Skeletal muscle satellite cell (primary cell): ENCODE measurements around the gene CRADD.

Source experiments
- H3K27me3 ChIP-seq: 2 replicates; pipeline ENCODE4 v1.7.0; 2013; ENCODE audit warnings: low read length; ENCODE audit not compliant: control insufficient read depth, insufficient read depth
- H3K36me3 ChIP-seq: 2 replicates; pipeline ENCODE4 v1.7.0; 2013; ENCODE audit warnings: mild to moderate bottlenecking, control low read depth, low read length; ENCODE audit not compliant: insufficient read depth
- H3K4me1 ChIP-seq: 2 replicates; pipeline ENCODE4 v1.7.0; 2013; ENCODE audit warnings: low read length; ENCODE audit not compliant: control insufficient read depth, insufficient read depth
- H3K4me2 ChIP-seq: 2 replicates; pipeline ENCODE4 v1.7.0; 2013; ENCODE audit warnings: mild to moderate bottlenecking, low read length
- H3K4me3 ChIP-seq: 2 replicates; pipeline ENCODE4 v1.7.0; 2013; ENCODE audit warnings: low read length
- H3K9ac ChIP-seq: 2 replicates; pipeline ENCODE4 v1.7.0; 2013; ENCODE audit warnings: mild to moderate bottlenecking, low read depth, low read length, moderate library complexity
- H3K9me3 ChIP-seq: replicated peaks from 2 replicates; pipeline ENCODE4 v1.7.0; 2013; ENCODE audit warnings: mild to moderate bottlenecking, control low read depth, low read length

The CRADD gene

DNA sequence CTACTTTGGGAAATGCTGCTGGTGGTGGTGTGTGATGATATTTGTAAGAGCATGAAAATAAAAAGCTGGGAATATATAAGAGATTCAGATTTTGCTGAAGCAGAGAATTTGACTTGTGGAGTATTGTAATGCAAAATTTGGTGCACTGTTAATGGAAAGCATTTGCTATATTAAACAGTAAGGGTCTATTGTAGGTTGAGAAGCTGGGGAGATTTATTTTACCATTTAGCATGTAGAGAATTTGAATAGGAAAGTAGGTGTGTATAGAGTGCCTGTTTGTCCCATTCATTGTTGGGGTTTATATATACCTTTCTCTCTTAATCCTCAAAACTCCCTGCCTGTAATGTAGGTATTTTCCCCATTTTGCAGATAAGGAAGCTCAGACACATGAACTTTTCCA, 48.4 kb downstream of the CRADD start:
- Histone ChIP-seq H3K4me3 (no peak overlapping the region), H3K9ac (no peak overlapping the region), H3K36me3 (no peaks in the 10 kb centered on the region), H3K27me3 (no peaks in the 10 kb centered on the region), H3K4me1 (peaks cover 11% of the 10 kb centered on the region), H3K9me3 (no peaks in the 10 kb centered on the region), H3K4me2 (no peak overlapping the region)

DNA sequence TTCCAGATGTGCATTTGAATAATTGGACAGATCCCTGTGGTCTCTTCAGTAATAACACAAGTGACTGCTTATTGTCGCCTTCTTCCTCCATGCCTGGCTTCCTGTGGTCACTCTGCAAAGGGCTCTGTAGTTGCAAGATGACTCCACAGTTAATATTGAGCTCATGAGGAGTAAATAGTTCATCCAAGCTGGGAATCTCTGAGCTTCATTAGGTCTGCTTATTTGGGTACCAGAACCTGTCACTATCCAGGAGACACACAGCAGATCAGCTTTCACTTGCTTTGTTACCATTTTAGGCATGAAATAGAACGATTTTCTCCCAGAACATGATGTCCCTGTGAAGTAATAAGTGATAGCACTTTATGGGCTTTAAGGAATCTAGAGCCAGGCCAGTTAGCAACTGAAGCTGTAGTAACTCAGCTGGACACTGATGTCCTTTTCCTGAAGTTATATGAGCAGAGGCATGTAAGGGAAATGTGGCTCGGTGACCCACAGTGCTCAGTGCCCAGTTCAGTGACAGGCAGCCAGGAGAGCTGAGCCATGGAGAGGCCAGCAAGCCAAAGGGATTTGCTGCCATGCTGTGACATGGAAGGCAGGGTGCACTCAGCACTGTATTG, 50.1 kb downstream of the CRADD start:
- H3K4me1 ChIP-seq: peaks cover 11% of the 10 kb centered on the region
- H3K4me2 ChIP-seq: no peak overlapping the region
- H3K27me3 ChIP-seq: no peaks in the 10 kb centered on the region
- H3K36me3 ChIP-seq: no peaks in the 10 kb centered on the region
- H3K9me3 ChIP-seq: no peaks in the 10 kb centered on the region
- H3K4me3 ChIP-seq: no peak overlapping the region
- H3K9ac ChIP-seq: no peak overlapping the region

DNA sequence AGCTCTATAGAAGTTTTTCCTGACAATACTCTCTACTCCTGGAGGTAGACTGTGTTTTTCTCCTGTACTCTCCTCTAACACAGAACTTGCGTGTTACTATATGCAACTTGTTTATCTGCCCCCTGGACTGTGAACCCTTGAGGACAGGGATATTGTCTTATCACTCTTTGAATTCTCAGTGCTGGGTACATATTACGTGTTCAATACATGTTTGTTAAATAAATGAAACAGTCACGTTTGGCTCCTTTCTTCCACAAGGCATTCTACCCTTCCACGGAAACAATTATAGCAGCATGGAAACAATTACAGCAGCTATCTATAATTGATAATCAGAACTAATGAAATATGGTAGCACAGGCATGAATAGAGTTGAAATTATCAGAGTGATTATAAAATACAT, 50.7 kb downstream of the CRADD start:
- Histone ChIP-seq H3K27me3 (no peaks in the 10 kb centered on the region), H3K4me3 (no peak overlapping the region), H3K9me3 (no peaks in the 10 kb centered on the region), H3K36me3 (no peaks in the 10 kb centered on the region), H3K9ac (no peak overlapping the region), H3K4me1 (peaks cover 9% of the 10 kb centered on the region), H3K4me2 (no peak overlapping the region)

DNA sequence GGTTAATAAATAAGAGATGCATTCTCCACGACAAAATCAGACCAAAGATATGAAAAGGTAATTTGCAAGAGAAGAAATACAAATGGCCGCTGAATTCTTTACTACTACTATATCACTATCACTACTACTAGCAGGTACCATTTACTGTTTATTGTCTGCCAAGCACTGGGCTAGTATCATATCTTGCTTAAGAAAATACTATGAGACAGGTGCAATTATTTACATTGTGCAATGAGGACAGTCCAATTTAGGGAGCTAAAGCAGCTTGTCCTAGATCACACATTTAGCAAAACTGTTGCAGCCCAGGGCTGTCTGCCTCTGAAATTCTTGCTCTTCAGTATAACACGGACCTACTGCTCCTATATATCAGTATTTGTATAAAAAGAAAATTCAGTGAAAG, 52.8 kb downstream of the CRADD start:
- Histone ChIP-seq H3K4me3 (no peak overlapping the region), H3K4me2 (no peak overlapping the region), H3K9ac (no peak overlapping the region), H3K9me3 (no peaks in the 10 kb centered on the region), H3K4me1 (no peaks in the 10 kb centered on the region), H3K27me3 (no peaks in the 10 kb centered on the region), H3K36me3 (no peaks in the 10 kb centered on the region)

DNA sequence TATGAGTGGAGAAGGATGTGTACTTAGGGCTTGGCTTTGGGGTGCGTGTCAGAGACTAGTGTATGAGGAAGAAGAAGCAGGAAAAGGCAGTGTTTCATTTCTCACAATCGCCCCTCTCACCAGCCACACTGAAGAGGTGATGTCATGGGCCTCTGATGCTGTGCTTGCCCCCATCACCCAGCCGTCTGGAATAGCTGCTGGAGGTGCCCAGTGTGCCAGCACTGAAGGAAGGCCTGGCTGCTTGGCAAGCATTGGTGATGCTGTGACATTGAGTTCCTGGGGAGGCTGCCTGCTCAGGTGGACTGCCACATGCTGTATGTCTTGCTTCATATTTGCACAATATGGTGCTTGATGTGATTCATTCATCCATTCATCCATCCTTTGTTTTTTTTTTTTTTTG, 56.2 kb downstream of the CRADD start:
- H3K9ac ChIP-seq: no peak overlapping the region
- no peaks in the 10 kb centered on the region for H3K9me3 ChIP-seq
- no peaks in the 10 kb centered on the region for H3K36me3 ChIP-seq
- no peak overlapping the region for H3K4me3 ChIP-seq
- H3K4me1 ChIP-seq: peaks cover 7% of the 10 kb centered on the region
- H3K27me3 ChIP-seq: no peaks in the 10 kb centered on the region
- H3K4me2 ChIP-seq: no peak overlapping the region

DNA sequence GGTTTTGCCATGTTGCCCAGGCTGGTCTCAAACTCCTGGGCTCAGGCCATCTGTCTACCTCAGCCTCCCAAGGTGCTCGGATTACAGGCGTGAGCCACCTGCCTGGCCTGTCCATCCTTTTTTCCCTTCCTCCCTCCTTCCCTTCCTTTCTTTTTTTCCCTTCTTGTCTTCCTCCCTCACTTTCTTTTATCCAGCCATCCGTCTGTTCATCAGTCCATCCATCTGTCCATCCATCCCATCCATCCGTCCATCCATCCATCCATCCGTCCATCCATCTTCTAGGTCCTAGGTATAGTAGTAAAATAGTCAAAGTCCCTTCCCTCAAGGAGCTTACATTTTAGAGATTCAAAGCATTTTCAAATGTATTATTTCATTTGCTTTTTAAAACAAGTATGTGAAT, 56.8 kb downstream of the CRADD start:
- H3K4me2 ChIP-seq: no peak overlapping the region

DNA sequence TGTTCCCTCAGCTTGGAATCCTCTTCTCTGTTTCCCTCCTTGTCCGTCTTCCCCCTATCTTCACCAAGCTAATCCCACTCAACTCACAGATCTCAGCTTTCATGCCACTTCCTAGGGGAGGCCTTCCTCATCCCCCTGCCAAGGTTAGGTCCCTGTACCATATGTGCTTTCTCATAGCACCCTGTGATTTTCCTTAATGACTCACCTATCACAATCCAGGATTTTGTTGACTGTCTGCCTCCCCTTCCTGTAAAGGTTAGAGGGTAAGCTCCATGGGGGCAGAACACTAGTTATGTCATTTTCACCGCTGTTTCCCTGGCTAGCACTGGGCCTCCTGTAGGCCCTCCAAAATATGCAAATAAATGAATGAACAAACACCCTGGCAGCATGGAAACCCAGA, 57.6 kb downstream of the CRADD start:
- peaks cover 7% of the 10 kb centered on the region for H3K4me1 ChIP-seq
- no peak overlapping the region for H3K9ac ChIP-seq
- no peaks in the 10 kb centered on the region for H3K36me3 ChIP-seq
- no peaks in the 10 kb centered on the region for H3K9me3 ChIP-seq
- H3K4me3 ChIP-seq: no peak overlapping the region
- no peaks in the 10 kb centered on the region for H3K27me3 ChIP-seq
- H3K4me2 ChIP-seq: no peak overlapping the region

More for the DNA sequence above, 56.8 kb downstream of the CRADD start:
- H3K36me3 ChIP-seq: no peaks in the 10 kb centered on the region
- H3K9me3 ChIP-seq: no peaks in the 10 kb centered on the region
- H3K27me3 ChIP-seq: no peaks in the 10 kb centered on the region
- no peak overlapping the region for H3K9ac ChIP-seq
- H3K4me3 ChIP-seq: no peak overlapping the region
- peaks cover 7% of the 10 kb centered on the region for H3K4me1 ChIP-seq

DNA sequence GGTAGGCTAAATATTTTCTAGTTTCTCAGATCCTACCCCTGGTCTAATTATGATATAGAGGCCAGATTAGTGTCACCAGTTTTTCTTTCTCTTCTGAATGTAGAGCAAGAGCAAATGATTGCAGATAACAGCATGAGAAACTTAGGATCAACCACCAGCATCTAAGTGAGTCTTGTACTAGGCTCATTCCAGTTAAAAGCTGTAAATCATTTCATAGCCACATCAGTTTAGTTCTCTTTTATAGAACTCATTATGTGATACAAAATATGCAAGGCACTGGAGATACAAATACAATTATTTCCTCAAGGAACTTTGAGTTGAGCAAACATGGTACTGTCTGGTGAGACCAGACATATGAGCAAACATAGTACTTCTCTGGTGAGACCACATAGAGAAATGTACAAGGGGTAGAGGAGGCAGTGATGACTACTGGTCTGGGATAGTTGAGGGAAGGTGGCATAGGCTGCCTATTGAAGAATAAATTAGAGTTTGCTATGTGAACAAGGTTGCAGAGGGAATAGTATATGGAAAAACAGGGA, 59.5 kb downstream of the CRADD start:
- Histone ChIP-seq H3K9ac (no peak overlapping the region), H3K9me3 (no peaks in the 10 kb centered on the region), H3K4me2 (no peak overlapping the region), H3K4me3 (no peak overlapping the region), H3K4me1 (peaks cover 15% of the 10 kb centered on the region), H3K36me3 (no peaks in the 10 kb centered on the region), H3K27me3 (no peaks in the 10 kb centered on the region)

DNA sequence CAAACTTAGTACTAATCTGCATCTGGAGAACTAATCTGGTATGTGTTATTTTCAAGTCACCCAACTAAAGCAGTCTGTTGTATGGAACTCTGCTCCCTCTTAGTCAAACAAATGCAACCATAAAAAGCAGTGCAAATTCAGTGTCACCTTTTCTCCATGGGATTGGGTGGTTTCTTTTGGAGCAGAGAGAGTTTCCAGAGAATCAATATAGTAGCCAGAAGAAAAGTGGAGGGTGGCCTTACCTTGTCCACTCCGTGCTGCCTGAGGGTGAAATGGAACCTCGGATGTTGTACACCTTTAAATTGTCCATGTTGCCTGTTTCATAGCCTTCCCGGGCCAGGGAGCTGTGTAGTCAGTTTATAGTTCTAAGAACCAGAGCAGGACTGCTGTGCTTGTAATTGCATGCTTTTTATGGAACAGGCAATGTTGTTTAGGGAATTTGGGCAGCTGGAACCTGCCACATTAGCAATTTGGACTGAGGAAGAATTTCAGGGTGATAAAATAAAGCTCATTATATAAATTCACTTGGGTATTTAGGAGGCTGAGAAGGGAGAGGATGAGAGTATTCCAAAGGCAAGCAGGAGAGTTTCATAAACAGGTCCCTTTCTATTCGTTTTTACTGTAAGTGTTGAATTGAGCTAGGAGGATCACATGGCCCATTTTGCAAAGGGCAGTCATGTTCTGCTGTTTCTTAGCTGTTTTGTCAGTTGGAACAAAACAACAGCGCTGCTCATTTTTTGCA, 60.5 kb downstream of the CRADD start:
- Histone ChIP-seq H3K9ac (no peak overlapping the region), H3K4me2 (peak overlapping the region; percentile 54)

DNA sequence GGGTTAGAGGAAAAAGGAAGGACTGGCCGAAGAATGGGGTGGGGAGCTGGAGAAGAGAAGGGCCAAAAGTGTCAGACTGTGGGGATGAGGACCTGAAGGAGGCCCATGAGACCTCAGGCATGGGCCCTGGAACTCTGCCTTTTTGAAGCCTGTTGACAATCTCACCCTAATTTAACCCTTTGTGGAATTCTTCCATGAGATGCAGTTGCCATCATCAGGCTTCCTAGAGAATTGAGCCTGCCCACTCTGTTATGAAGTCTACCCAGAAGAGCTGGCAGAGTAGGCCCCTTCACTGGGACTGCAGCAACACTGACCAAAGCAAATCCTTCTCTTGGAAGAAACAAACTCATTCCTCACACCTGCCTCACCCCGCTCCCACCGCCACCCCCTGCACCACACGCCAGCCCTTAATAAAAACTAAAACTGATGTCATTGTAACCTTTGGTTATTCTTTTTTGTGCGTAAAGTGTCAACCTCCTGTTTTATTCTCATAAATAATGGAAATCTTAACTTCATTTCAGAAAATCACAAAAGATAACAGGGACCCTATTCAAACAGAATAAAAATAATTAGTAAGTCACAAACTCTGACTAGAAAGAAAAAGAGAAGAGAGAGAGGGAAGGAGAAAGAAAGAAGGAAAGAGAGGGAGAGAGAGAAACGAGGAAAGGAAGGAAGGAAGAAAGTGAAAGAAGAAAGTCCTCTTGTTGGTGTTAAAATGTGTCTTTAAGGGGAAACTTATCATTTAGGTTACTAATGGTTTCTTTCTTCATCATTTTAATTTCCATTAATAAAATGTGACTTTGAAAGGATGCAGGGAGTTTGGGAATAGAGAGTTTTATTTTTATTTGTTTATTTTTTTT, 61.3 kb downstream of the CRADD start:
- Histone ChIP-seq H3K27me3 (no peaks in the 10 kb centered on the region), H3K4me3 (no peak overlapping the region), H3K9ac (peak overlapping the region; percentile 15), H3K4me2 (peak overlapping the region; percentile 54), H3K36me3 (no peaks in the 10 kb centered on the region), H3K9me3 (no peaks in the 10 kb centered on the region), H3K4me1 (peaks cover 17% of the 10 kb centered on the region)

More for the DNA sequence above, 60.5 kb downstream of the CRADD start:
- Histone ChIP-seq H3K36me3 (no peaks in the 10 kb centered on the region), H3K9me3 (no peaks in the 10 kb centered on the region), H3K4me1 (peaks cover 17% of the 10 kb centered on the region), H3K27me3 (no peaks in the 10 kb centered on the region), H3K4me3 (no peak overlapping the region)

DNA sequence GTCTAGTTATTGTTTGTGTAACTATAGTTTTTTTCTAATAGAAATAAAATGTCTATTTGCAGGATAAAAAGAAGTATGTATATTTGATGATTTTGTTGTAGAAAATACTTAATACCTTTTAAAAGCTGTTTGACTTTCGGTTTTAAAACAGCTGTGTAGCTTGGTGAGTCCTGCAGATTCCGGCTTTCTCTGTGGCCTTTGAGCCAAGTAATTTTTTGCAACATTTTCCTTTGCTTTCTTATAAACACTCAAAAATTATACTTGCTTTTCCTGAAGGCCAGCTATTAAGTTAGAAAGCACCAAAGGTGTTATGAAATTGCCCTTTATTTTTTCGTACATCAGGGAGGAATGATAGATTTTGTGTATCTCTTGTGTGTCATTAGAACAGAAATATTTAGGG, 63.6 kb downstream of the CRADD start:
- peak overlapping the region; percentile 82 for H3K4me2 ChIP-seq
- H3K9ac ChIP-seq: peak overlapping the region; percentile 75
- H3K36me3 ChIP-seq: no peaks in the 10 kb centered on the region
- no peaks in the 10 kb centered on the region for H3K9me3 ChIP-seq
- peaks cover 17% of the 10 kb centered on the region for H3K4me1 ChIP-seq
- no peaks in the 10 kb centered on the region for H3K27me3 ChIP-seq
- peak overlapping the region; percentile 72 for H3K4me3 ChIP-seq
